ENCODE measurements around the gene ZMIZ2.
"Not testable (repeated sequence)": the region's sequence is repeated elsewhere in the genome, so short reads cannot be mapped to it uniquely, and the experiment has no call there.

The ZMIZ2 gene

DNA sequence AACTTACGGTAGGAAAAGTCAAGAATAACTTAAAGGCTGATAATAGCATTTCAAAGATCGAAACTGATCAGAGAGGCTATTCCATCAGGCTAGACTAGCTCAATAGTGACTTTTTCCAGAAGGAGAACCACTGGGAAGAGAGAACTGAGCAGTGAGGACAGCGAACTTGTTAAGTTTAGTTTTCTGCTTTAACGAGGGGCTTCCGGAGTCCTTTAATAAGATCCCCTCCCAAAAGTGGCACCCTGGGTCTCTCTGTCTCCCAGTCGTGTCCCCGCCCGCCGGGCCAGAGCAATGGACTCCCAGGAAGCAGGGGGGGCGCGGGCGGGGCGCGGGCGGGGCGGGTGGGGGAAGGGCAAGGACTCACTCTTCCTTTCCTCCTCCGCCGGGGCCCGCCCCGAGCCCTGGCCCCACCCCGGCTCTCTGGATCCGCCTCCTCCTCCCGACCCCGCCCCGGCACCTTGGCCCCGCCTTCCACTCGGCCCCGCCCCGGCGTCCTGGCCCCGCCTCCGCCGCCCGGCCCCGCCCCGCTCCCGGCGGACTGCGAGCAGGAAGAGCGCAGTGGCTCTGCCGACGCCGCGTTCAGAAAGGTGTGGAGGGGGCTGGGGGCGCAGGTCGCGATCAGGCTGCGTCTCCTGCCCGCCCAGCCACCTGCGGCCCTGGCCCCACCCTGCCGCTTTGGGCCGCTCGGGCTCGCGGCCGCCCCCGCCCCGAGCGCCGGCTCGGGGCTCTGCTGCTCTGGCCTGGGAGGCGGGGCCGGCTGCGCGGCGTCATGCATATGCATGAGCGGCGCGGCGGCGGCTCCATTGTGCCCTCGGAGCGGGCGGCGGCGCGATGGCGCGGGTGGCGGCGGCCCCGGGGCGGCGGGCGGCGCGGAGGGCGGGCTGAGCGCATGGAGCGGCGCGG is at the start of gene ZMIZ2:
Gene ZMIZ2, plus strand, starts transcription at position 803 of the 903 bp plus-strand sequence. CDS start 7,403 bp downstream, outside the sequence.
- DNase-seq (ENCODE audit: low spot score), result peak; percentile 90

DNA sequence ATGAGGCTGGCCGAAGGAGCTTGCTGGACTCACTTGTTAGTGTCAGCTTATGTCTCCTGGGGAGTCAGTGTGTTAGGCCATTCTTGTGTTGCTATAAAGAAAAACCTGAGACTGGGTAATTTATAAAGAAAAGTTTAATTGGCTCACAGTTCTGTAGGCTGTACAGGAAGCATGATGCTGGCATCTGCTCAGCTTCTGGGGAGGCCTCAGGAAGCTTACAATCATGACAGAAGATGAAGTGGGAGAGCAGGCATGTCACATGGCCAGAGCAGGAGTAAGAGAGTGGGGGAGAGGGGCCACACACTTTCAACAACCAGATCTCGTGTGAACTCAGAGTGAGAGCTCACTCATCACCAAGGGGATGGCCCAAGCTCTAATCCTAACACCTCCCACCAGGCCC is 49.0 kb upstream of the ZMIZ2 start:
- DNase-seq (ENCODE audit: low spot score), result not testable (repeated sequence)

GRCh38 chr7:44700322-44700721 is 48.3 kb upstream of the ZMIZ2 start:
- DNase-seq (ENCODE audit: low spot score), result no peak

DNA sequence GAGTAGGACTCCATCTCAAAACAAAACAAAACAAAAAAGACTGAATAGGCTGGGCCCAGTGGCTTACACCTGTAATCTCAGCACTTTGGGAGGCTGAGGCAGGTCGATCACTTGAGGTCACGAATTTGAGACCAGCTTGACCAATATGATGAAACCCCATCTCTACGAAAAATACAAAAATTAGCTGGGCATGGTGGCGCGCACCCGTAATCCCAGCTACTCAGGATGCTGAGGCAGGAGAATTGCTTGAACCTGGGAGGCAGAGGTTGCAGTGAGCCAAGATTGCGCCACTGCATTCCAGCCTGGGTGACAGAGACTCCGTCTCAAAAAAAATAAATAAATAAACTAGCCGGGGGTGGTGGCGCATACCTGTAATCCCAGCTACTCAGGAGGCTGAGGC is 45.3 kb upstream of the ZMIZ2 start:
- not testable (repeated sequence) for DNase-seq (ENCODE audit: low spot score)

DNA sequence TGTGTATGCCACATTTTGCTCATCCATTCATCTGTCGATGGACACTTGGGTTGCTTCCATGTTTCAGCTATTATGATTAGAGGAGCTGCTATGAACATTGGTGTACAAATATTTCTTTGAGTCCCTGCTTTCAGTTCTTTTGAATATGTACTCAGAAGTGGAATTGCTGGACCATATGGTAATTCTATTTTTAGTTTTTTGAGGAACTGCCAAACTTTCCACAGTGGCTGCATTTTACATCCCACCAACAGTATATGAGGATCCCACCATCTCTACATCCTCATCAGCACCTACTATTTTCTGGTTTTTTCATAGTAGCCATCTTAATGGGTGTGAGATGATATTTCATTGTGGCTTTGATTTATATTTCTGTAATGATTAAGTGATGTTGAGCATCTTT is 44.7 kb upstream of the ZMIZ2 start:
- no peak for DNase-seq (ENCODE audit: low spot score)

DNA sequence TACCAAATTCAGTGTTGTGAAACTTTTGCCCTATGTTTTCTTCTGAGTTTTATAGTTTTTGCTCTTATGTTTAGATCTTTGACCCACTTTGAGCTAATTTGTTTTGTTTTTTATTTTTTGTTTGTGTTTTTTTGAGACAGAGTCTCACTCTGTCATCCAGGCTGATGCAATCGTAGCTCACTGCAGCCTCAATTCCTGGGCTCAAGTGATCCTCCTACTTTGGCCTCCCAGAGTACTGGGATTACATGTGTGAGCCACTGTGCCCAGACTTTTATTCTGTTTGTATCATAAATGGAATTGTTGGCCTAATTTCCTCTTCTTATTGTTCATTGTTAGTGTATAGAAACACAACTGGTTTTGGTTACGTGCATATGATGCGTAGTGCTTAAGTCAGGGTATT is 43.2 kb upstream of the ZMIZ2 start:
- no peak for DNase-seq (ENCODE audit: low spot score)

- DNase-seq (ENCODE audit: low spot score), result no peak
Measured at GRCh38 chr7:44706788-44707557, 41.7 kb upstream of the ZMIZ2 start.

GRCh38 chr7:44707558-44708230 is 41.0 kb upstream of the ZMIZ2 start:
- no peak for DNase-seq (ENCODE audit: low spot score)

DNA sequence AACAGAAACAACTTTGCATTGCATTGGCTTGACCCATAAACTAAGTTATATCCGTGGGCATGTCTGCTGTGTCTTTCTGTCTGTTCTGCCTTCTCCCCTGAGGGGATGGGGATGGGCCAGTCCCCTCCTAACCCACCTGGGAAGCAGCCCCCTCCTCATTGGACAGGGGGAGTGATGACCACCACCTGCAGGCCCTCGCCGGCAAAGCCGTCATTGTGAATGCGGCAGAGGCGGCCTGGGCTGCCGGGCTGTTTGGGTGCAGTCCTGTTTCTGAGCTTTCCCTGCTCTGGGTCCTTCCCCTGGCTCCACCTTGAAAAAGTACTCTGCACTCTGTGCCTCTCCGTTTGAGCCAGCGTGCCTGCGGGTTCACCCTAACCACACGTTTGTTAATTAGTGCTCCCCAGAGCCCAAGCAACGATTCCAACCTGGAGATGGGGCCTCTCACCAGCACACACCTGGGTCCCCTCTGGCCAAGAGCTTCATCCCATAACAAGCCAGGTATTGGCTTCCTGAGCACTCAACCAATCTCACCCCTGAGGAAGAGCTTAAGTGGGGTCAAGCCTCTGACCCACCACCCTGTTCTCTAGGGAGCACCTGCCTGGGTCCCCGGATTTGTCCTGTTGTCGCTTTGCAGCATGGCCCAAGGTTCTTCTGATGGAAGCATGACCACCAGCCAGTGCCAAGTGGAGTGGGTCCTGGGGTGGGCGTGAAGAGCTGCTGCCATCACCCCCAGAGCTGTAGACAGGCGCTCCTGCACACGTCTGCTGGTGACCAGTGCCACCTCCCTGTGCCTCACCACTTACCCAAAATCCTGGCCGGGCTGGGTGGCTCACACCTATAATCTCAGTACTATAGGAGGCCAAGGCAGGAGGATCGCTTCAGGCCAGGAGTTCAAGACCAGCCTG is 39.4 kb upstream of the ZMIZ2 start:
- DNase-seq (ENCODE audit: low spot score), result no peak

DNA sequence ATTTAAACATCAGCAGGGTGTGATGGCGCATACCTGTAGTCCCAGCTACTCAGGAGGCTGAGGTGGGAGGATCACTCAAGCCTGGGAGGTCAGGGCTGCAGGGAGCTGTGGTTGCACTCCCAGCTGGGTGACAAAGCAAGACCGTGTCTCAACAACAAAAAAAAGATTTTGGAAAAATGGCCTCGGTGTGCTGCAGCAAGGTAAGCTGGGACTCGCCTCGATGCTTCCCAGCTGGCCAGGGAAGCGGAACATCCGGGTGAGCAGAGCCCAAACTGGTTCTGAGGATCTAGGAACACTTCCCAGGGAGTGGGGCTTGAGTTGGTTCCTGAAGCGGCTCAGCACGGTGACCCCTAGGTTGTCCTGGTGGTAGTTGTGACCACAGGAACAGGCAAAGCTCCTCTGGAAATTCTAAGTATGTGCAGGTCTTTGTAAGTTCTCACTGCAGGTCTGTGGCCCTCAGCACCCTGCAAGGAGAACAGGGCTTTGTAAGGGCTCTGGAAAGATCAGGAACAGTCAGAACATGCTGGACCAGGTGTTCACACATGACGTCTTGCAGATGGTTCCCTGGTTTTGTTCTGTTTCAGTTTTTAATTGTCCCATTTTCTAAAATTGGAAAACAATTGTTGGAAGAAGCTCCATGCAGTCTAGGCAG is 38.6 kb upstream of the ZMIZ2 start:
- DNase-seq (ENCODE audit: low spot score), result no peak

DNA sequence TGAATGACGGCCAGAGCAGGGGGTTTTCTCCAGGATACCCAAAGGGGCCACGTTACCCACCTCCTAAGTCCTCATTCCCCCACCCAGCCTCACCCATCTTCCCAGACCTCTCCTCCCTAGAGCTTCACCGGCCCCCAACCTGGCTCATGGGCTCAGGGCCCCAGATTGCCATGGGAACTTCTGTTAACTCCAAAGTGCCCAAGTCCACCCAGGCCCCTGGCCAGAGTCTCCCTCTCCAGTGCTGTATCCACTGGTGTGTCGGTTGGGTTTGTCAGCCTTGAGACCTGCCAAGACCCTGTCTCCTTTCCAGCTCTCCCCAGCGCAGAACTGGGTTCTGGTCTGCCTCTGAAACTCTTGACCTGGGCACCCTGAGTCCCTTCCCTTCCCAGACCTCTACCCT is 37.1 kb upstream of the ZMIZ2 start:
- no peak for DNase-seq (ENCODE audit: low spot score)

- no peak for DNase-seq (ENCODE audit: low spot score)
Measured at GRCh38 chr7:44712012-44712411, 36.6 kb upstream of the ZMIZ2 start.

- DNase-seq (ENCODE audit: low spot score), result no peak
Measured at GRCh38 chr7:44713141-44713540, 35.5 kb upstream of the ZMIZ2 start.

DNA sequence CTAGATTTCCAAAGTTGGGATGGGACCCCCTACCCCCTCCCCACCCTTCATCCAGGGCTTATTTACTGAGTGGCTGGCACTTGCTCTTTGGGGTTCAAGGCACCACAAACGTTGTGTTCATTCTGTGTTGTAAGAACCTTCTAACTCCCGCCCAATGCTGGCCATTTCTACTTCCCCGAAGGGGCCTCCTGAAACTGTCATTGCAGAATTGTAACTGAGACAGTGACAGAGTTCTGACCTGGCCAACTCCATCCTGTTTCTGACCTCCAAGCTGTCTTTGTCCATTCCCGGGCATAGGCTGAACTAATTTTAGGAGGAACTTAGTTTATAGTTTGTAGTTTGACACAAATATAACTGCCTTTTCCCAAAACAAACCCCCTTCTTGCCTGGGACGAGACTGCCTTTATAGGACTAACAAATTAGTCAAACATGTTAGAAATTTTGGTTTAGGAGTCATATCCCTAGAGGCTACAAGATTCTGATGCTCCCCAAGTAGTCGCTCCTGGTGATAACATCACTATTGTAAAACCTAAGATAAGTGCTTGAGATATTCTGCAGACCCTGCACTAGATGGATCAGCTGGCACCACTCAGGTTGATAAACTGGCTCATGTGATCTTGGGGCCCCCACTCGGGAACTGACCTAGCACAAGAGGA is 34.8 kb upstream of the ZMIZ2 start:
- DNase-seq (ENCODE audit: low spot score), result no peak

- DNase-seq (ENCODE audit: low spot score), result no peak
Measured at GRCh38 chr7:44716205-44716604, 32.4 kb upstream of the ZMIZ2 start.

- no peak for DNase-seq (ENCODE audit: low spot score)
Measured at GRCh38 chr7:44720301-44720700, 28.3 kb upstream of the ZMIZ2 start.

DNA sequence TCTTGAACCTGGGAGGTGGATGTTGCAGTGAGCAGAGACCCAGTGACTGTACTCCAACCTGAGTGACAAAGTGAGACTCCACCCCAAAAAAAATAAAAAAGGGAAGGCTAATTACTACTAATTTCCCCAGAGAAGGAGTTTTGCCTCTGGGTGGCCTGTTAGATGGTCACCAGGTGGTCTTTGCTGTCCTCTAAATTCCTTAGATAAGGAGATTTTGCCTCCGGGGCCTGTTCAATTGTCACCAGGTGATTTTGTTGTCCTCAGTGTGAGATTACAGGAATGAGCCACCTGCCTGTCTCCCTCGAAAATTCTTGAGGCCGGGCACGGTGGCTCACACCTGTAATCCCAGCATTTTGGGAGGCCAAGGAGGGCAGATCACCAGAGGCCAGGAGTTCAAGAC is 24.4 kb upstream of the ZMIZ2 start:
- no peak for DNase-seq (ENCODE audit: low spot score)

- DNase-seq (ENCODE audit: low spot score), result not testable (repeated sequence)
Measured at GRCh38 chr7:44726250-44726649, 22.4 kb upstream of the ZMIZ2 start.

DNA sequence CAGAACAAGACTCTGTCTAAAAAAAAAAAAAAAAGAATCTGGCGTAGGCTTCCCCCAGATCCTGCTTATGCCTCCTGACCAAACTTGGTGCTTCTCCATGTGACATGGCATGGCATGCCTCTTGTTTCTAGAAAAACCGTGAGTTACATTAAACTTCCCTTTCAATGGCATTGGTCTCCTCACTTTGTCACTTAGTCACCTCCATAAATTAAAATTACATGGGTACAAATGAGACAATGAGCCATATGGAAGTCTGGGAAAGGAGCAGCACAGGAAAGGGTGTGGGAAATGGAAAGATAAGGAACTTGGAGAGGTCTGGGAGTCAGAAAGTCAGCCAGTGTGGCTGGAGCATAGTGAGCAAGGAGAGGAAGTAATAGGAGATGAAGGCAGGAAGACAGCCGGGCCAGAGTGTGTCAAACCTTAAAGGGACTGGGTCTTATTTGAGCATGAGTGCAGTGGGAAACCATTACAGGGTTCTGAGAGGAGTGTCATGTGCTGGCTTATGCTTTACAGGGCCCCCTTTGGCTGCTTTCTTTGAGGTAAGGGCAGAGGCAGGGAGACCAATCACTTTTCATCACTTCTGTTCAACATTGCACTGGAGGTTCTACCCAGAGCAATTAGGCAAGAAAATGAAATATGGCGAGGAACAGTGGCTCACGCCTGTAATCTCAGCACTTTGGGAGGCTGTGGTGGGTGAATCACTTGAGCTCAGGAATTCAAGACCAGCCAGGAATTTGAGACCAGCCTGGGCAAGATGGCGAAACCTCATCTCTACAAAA is 21.3 kb upstream of the ZMIZ2 start:
- DNase-seq (ENCODE audit: low spot score), result no peak

DNA sequence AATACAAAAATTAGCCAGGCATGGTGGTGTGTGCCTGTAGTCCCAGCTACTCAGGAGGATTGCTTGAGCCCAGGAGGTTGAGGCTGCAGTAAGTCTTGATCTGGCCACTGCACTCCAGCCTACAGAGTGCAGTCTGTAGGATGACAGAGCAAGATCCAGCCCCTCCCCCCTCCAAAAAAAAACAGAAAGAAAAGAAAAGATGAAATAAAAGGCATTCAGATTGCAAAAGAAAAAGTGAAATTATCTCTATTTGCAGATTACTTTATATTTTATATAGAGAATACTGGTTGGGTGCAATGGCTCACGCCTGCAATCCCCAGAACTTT is 20.7 kb upstream of the ZMIZ2 start:
- no peak for DNase-seq (ENCODE audit: low spot score)
